Liver (tissue), 3 donors: ENCODE measurements around the gene TPM4.

ENCODE experiments used
- EGR1 ChIP-seq, 2 donors: IDR thresholded peaks; 2 replicates each; pipeline ENCODE4 v1.6.1; 2016 to 2018; ENCODE audit warnings: antibody characterized with exemption in 2 of 2, low read depth in 2 of 2
- SP1 ChIP-seq: IDR thresholded peaks from 2 replicates; pipeline ENCODE4 v1.6.1; 2018; ENCODE audit warnings: antibody characterized with exemption, mild to moderate bottlenecking
- YY1 ChIP-seq: IDR thresholded peaks from 2 replicates; pipeline ENCODE4 v1.6.1; 2016; ENCODE audit warnings: antibody characterized with exemption, mild to moderate bottlenecking
- TF ChIP-seq, protein P1 (sequence below): IDR thresholded peaks from 2 replicates; pipeline ENCODE4 v1.6.1; 2016; ENCODE audit warnings: antibody characterized with exemption
- TF ChIP-seq, protein P2 (sequence below): fragments of 150-350 bp; IDR thresholded peaks from 2 replicates; pipeline ENCODE4 v1.5.1; 2017; ENCODE audit warnings: improper control_type of control experiment, low read depth, low read length; ENCODE audit not compliant: missing input control
- donor health status: healthy.
- donor health status: healthy.

DNA sequence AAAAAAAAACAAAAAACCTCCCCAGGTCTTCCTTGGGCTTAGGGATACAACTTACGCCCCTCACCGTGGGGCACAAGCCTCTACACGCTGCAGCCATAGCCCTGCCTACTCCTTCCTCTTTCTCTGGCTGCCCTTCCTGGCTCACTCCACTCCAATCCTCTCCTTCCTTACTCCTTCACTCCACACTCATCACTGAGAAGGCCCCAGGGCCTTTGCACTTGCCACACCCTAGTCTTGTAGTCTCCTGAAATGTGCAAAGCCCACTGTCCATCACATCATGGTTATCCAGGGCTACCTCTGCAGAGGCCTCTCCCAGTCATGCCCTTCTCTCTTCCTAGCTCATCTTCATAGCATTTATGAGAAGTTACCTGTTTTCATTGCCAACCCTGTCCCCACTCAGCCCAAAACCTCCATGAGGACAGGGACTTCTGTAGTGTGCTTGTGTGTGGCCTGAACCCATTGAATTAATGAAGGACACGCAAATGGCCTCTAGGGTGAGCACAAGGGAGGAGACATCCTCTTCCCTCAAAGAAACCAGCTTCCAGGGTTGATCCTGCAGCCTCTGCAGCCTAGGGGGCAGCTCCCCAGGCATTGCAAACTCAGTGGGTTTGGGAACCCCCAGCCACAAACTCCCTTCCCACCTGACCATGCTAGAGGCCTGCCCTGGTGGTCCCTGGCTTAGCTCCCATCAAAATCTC, 59.3 kb downstream of the TPM4 start:
- TF ChIP-seq, protein P1, sequence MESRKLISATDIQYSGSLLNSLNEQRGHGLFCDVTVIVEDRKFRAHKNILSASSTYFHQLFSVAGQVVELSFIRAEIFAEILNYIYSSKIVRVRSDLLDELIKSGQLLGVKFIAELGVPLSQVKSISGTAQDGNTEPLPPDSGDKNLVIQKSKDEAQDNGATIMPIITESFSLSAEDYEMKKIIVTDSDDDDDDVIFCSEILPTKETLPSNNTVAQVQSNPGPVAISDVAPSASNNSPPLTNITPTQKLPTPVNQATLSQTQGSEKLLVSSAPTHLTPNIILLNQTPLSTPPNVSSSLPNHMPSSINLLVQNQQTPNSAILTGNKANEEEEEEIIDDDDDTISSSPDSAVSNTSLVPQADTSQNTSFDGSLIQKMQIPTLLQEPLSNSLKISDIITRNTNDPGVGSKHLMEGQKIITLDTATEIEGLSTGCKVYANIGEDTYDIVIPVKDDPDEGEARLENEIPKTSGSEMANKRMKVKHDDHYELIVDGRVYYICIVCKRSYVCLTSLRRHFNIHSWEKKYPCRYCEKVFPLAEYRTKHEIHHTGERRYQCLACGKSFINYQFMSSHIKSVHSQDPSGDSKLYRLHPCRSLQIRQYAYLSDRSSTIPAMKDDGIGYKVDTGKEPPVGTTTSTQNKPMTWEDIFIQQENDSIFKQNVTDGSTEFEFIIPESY, result no peak
- TF ChIP-seq SP1 (no peak), YY1 (no peak), EGR1 (IDR thresholded peaks at IDR 0.05; ENCODE audit: low read depth in 2 of 2) (no peak)
- TF ChIP-seq, protein P2, sequence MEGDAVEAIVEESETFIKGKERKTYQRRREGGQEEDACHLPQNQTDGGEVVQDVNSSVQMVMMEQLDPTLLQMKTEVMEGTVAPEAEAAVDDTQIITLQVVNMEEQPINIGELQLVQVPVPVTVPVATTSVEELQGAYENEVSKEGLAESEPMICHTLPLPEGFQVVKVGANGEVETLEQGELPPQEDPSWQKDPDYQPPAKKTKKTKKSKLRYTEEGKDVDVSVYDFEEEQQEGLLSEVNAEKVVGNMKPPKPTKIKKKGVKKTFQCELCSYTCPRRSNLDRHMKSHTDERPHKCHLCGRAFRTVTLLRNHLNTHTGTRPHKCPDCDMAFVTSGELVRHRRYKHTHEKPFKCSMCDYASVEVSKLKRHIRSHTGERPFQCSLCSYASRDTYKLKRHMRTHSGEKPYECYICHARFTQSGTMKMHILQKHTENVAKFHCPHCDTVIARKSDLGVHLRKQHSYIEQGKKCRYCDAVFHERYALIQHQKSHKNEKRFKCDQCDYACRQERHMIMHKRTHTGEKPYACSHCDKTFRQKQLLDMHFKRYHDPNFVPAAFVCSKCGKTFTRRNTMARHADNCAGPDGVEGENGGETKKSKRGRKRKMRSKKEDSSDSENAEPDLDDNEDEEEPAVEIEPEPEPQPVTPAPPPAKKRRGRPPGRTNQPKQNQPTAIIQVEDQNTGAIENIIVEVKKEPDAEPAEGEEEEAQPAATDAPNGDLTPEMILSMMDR, result no peak
